Uterus (tissue), 4 donors: ENCODE data around the gene PRKCE. TPM values are rescaled to one million over a fixed set of nuclear protein-coding genes. Genes with fewer than 3 reads are reported as not detected.

Experiments used
- DNase-seq, 2 donors: peaks; one replicate each; pipeline ENCODE4 v3.0.0-alpha.2; 2019 to 2020
- H3K27ac ChIP-seq, 2 donors: fragments of 200-600 bp; sonication (generic); 1 replicate in 1 of 2; 2 replicates in 1 of 2; pipeline ENCODE4 v1.5.1; 2016 to 2018
- H3K27me3 ChIP-seq, 2 donors: fragments of 200-600 bp; sonication (generic); one replicate each; pipeline ENCODE4 v1.5.1; 2018 to 2019; ENCODE audit warnings: control low read depth in 1 of 2
- H3K36me3 ChIP-seq, 2 donors: fragments of 200-600 bp; sonication (generic); one replicate each; pipeline ENCODE4 v1.5.1; 2019; ENCODE audit warnings: control low read depth in 1 of 2
- H3K4me1 ChIP-seq, 2 donors: fragments of 200-600 bp; sonication (generic); one replicate each; pipeline ENCODE4 v1.5.1; 2018 to 2019; ENCODE audit warnings: control low read depth in 1 of 2
- H3K4me3 ChIP-seq, 2 donors: fragments of 200-600 bp; sonication (generic); 1 replicate in 1 of 2; 2 replicates in 1 of 2; pipeline ENCODE4 v1.5.1; 2018 to 2019; ENCODE audit warnings: mild to moderate bottlenecking in 1 of 2
- H3K9me3 ChIP-seq, 2 donors: fragments of 200-600 bp; sonication (generic); one replicate each; pipeline ENCODE4 v1.5.1; 2019; ENCODE audit warnings: control low read depth in 1 of 2
- POLR2A ChIP-seq, 2 donors: fragments of 450-650 bp; IDR thresholded peaks; one replicate each; pipeline ENCODE4 v1.6.1; 2016; ENCODE audit warnings: antibody characterized with exemption in 2 of 2, mild to moderate bottlenecking in 1 of 2, moderate library complexity in 1 of 2
- intact Hi-C: fragments of 100-400 bp; cut with DNase I; formaldehyde crosslinking; loops from one replicate; pipeline ENCODE4 v1.15.1; 2023; ENCODE audit warnings: low total_unique reads
- total RNA-seq, 4 donors: library from RNA; depleted of rRNA in 3 of 4; stranded (reverse); fragments of >200 nt in 3 of 4; gene quantifications; one replicate each; pipeline versions ENCODE4 v1.1.0 to v1.2.4, GENCODE V29; 2014 to 2023
- TF ChIP-seq, protein P1 (sequence below), 4 experiments: fragments of 200-600 bp in 2 of 4; fragments of 450-650 bp in 2 of 4; sonication (generic) in 2 of 4; IDR thresholded peaks; one replicate each; pipeline ENCODE4 v1.5.1; 2016 to 2019; ENCODE audit warnings: antibody characterized with exemption in 4 of 4, mild to moderate bottlenecking in 2 of 4, moderate library complexity in 1 of 4
- donor health status: DM: yes; HTN: yes; CAD: no.

The PRKCE gene
- total RNA-seq, 4 donors from 2014 or later: 3.8 to 47.6 (median 14.2) TPM

DNA sequence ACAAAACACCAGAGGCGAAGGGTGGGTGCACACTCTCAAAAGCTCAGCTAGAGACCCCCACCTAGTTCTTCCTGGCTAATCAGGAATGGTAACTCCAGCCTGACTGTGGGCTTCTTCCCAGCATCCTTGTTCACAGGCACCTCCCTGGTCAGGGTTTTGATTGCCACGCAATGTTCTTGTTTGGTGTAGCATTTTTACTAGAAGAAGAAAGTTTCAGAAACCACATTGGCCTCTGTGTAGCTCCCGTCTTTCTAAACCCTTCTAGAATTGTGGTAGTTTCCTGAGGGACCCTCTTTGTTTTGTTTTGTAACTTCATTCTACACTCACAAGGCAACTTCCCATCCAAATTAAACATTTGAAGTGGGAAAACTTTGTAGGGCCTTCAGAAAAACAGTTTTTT, 391.2 kb downstream of the PRKCE start:
- no peaks in the 10 kb centered on the region for H3K4me1 ChIP-seq
- H3K36me3 ChIP-seq: no peaks in the 10 kb centered on the region
- TF ChIP-seq, protein P1, sequence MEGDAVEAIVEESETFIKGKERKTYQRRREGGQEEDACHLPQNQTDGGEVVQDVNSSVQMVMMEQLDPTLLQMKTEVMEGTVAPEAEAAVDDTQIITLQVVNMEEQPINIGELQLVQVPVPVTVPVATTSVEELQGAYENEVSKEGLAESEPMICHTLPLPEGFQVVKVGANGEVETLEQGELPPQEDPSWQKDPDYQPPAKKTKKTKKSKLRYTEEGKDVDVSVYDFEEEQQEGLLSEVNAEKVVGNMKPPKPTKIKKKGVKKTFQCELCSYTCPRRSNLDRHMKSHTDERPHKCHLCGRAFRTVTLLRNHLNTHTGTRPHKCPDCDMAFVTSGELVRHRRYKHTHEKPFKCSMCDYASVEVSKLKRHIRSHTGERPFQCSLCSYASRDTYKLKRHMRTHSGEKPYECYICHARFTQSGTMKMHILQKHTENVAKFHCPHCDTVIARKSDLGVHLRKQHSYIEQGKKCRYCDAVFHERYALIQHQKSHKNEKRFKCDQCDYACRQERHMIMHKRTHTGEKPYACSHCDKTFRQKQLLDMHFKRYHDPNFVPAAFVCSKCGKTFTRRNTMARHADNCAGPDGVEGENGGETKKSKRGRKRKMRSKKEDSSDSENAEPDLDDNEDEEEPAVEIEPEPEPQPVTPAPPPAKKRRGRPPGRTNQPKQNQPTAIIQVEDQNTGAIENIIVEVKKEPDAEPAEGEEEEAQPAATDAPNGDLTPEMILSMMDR (IDR thresholded peaks at IDR 0.05): no peak
- no peak for TF ChIP-seq POLR2A (IDR thresholded peaks at IDR 0.05)
- no peaks in the 10 kb centered on the region for H3K27me3 ChIP-seq
- no peak overlapping the region for H3K4me3 ChIP-seq
- no peak overlapping the region for H3K27ac ChIP-seq
- DNase-seq: no peak
- no peaks in the 10 kb centered on the region for H3K9me3 ChIP-seq
- intact Hi-C loops: no loop called here

DNA sequence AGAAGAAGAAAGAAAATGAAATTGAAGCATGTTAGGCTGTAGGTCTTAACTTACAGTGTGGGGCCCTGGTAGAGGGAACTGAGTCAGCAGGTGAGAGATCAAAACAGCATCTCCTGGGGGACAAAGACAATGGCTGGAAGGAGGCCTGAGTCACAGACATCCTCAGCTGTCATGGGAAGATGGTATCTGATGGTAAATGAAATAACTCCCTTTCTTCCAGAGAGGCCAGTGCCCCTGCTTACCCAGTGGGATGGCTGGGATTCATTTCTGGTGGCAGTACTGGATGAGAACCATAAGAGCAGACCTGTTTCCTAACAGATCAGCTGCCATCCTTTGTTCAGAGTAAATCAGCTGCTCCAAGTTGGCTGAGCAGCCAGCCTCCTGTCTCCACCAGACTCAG, 394.4 kb downstream of the PRKCE start:
- H3K4me3 ChIP-seq: no peak overlapping the region
- H3K27me3 ChIP-seq: no peaks in the 10 kb centered on the region
- no peak overlapping the region for H3K27ac ChIP-seq
- no peaks in the 10 kb centered on the region for H3K36me3 ChIP-seq
- no peaks in the 10 kb centered on the region for H3K4me1 ChIP-seq
- no peak for DNase-seq
- no peaks in the 10 kb centered on the region for H3K9me3 ChIP-seq
- intact Hi-C loops: no loop called here
- TF ChIP-seq, protein P1 (IDR thresholded peaks at IDR 0.05): no peak
- TF ChIP-seq POLR2A (IDR thresholded peaks at IDR 0.05): no peak

DNA sequence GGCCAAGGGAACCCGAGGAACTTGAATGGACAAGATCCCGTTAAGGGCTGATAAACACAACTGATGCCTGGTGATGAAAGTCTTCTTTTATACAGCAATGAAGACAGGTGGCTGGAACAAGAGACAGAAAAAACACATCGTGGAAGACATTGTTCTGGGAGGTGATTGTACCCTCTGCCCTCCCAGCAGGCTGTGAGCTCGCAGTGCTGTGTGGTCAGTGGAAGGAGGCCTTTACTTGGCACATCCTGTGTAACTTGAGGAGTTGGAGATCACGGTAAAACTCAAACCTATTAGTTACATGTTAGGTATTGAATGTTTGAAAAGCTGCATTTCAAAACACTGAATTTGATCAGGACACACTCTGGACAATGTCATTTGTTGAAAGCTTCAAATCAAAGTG, 395.8 kb downstream of the PRKCE start:
- H3K36me3 ChIP-seq: no peaks in the 10 kb centered on the region
- DNase-seq: no peak
- no peaks in the 10 kb centered on the region for H3K27me3 ChIP-seq
- intact Hi-C loops: no loop called here
- H3K9me3 ChIP-seq: no peaks in the 10 kb centered on the region
- no peaks in the 10 kb centered on the region for H3K4me1 ChIP-seq
- no peak overlapping the region for H3K27ac ChIP-seq
- TF ChIP-seq POLR2A (IDR thresholded peaks at IDR 0.05): no peak
- TF ChIP-seq, protein P1 (IDR thresholded peaks at IDR 0.05): no peak
- no peak overlapping the region for H3K4me3 ChIP-seq

DNA sequence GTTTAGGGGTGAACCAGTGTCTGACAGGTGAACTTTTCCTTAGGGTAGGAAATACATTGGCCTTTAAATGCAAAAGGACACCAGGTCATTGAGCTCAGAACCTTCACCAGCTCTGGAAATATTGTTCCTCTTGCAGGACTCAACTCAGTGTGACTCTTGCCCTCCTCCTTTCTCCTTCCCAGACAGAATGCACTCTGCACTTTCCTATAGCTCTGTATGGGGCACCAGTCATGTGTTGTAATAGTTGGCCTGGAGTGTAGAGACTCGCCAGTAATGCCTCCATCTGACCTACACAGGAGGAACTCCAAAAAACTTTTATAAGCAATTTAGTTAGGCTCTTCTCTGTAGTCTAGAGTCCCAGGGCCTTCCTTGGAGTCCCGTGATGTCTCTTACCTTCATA, 397.2 kb downstream of the PRKCE start:
- TF ChIP-seq POLR2A (IDR thresholded peaks at IDR 0.05): no peak
- TF ChIP-seq, protein P1 (IDR thresholded peaks at IDR 0.05): no peak

DNA sequence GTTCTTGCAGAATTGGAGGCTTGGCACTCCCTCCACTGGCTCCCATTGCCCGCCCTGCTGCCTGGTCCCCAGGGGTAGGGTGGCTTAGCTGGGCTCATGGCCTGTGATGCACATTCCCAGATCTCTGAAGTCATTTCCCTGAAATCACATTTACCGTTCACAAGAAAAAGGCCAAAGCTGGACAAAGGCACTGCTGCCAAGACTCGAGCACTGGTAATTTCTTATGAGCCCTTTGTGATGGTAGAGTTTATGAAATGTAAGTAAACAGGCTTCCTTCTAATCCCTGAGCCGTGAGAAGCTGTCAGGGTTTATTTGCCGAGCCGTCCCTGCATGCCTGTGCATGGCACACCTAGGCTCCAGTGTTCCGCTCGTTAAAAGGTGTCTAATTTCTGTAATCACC, 398.6 kb downstream of the PRKCE start:
- Histone ChIP-seq H3K4me3 (no peak overlapping the region), H3K36me3 (no peaks in the 10 kb centered on the region), H3K27me3 (no peaks in the 10 kb centered on the region), H3K9me3 (no peaks in the 10 kb centered on the region), H3K4me1 (no peaks in the 10 kb centered on the region), H3K27ac (no peak overlapping the region)
- intact Hi-C loops: no loop called here
- TF ChIP-seq, protein P1 (IDR thresholded peaks at IDR 0.05): no peak
- TF ChIP-seq POLR2A (IDR thresholded peaks at IDR 0.05): no peak
- no peak for DNase-seq

More for the DNA sequence above, 397.2 kb downstream of the PRKCE start:
- no peaks in the 10 kb centered on the region for H3K4me1 ChIP-seq
- no peaks in the 10 kb centered on the region for H3K27me3 ChIP-seq
- no peaks in the 10 kb centered on the region for H3K9me3 ChIP-seq
- no peak overlapping the region for H3K27ac ChIP-seq
- no peak for DNase-seq
- H3K4me3 ChIP-seq: no peak overlapping the region
- no peaks in the 10 kb centered on the region for H3K36me3 ChIP-seq
- intact Hi-C loops: loop anchor here (2.0 kb wide), 1 partner anchor 30 kb away; no protein-coding TSS in a partner anchor
